K562 (cell line): Measurements from ENCODE around the gene EEF1B2. TPM values are rescaled to one million over a fixed set of nuclear protein-coding genes. Genes with fewer than 3 reads are reported as not detected.
"Not testable (repeated sequence)": the region's sequence is repeated elsewhere in the genome, so short reads cannot be mapped to it uniquely, and the experiment has no call there.

Experiments used
- ATAC-seq: fragments of 200-7000 bp; cut with Tn5 transposase; 3 replicates; pipeline ENCODE4 v1.9.1; 2020; ENCODE audit warnings: moderate library complexity
- BruUV-seq: library from RNA; stranded (reverse); fragments of 400-500 nt; replicated peaks from 2 replicates; lab custom pipeline; 2021; lab: Mats Ljungman, UMichigan
- CTCF ChIA-PET: fragments of 300-600 bp; formaldehyde crosslinking; extraction: SDS; loops from one replicate; lab custom pipeline; 2021; ENCODE audit warnings: low intra/inter-chr PET ratio; lab: Yijun Ruan, JAX
- POLR2A ChIA-PET: fragments of 300-600, 350-650 bp; sonication (Branson Sonifier 250); formaldehyde crosslinking; extraction: SDS; loops from one replicate; lab custom pipeline; 2021; ENCODE audit warnings: antibody characterized with exemption, inconsistent platforms; lab: Yijun Ruan, JAX
- DNase-seq, 4 experiments: peaks; one replicate each; pipeline versions ENCODE4 v3.0.0 to v3.0.0-alpha.2; 2011 to 2018; ENCODE audit warnings: low spot score in 3 of 4, mixed read lengths in 3 of 4; ENCODE audit errors: extremely low read depth in 1 of 4
- FAIRE-seq: peaks from 2 replicates; lab custom pipeline; 2011; peaks lifted over from hg19 to GRCh38; lab: Jason Lieb, UNC
- H2AFZ ChIP-seq: 2 replicates; pipeline ENCODE4 v1.6.0; 2011; ENCODE audit warnings: low read depth, low read length, control low read depth, inconsistent platforms
- H3K27ac ChIP-seq: fragments of 200-600 bp; 3 replicates; pipeline ENCODE4 v1.8.0; 2011; ENCODE audit warnings: low read depth, mild to moderate bottlenecking, control low read depth, inconsistent platforms, low read length, moderate library complexity, mixed read lengths; ENCODE audit errors: extremely low read depth
- H3K27me3 ChIP-seq, 2 experiments: fragments of 300-600 bp in 1 of 2; 2 replicates in 1 of 2; 3 replicates in 1 of 2; pipeline versions ENCODE4 v1.6.0 to v1.8.0; 2011; ENCODE audit warnings: inconsistent platforms in 2 of 2, low read length in 2 of 2, mild to moderate bottlenecking in 1 of 2, mixed read lengths in 1 of 2, moderate library complexity in 1 of 2; ENCODE audit not compliant: control insufficient read depth in 2 of 2, insufficient read depth in 2 of 2
- H3K36me3 ChIP-seq: fragments of 300-600 bp; 3 replicates; pipeline ENCODE4 v1.8.0; 2011; ENCODE audit warnings: mild to moderate bottlenecking, low read length, inconsistent platforms; ENCODE audit not compliant: control insufficient read depth, insufficient read depth
- H3K4me1 ChIP-seq, 2 experiments: fragments of 200-600 bp in 1 of 2; replicated peaks in 1 of 2; 2 replicates in 1 of 2; 3 replicates in 1 of 2; pipeline versions ENCODE4 v1.5.1 to v1.8.0; 2011; ENCODE audit warnings: inconsistent platforms in 2 of 2, low read length in 2 of 2, mild to moderate bottlenecking in 1 of 2, mixed read lengths in 1 of 2, moderate library complexity in 1 of 2; ENCODE audit not compliant: control insufficient read depth in 2 of 2, insufficient read depth in 2 of 2
- H3K4me2 ChIP-seq: 2 replicates; pipeline ENCODE4 v1.6.1; 2011; ENCODE audit warnings: low read length, control low read depth, inconsistent platforms, mixed read lengths; ENCODE audit not compliant: insufficient read depth
- H3K4me3 ChIP-seq: fragments of 200-600 bp; sonication (generic), shearing (Covaris generic); 2 replicates; pipeline ENCODE4 v1.5.1; 2016; ENCODE audit warnings: control low read depth, inconsistent platforms
- H3K79me2 ChIP-seq: fragments of 200-600 bp; 3 replicates; pipeline ENCODE4 v1.8.0; 2011; ENCODE audit warnings: low read length, inconsistent platforms; ENCODE audit not compliant: control insufficient read depth, insufficient read depth
- H3K9ac ChIP-seq, 2 experiments: 2 replicates each; pipeline versions ENCODE4 v1.6.0 to v1.6.1; 2011; ENCODE audit warnings: low read depth in 2 of 2, low read length in 2 of 2, control low read depth in 1 of 2, inconsistent platforms in 1 of 2, mild to moderate bottlenecking in 1 of 2, mixed read lengths in 1 of 2; ENCODE audit not compliant: insufficient read depth in 1 of 2
- H3K9me1 ChIP-seq: one replicate; pipeline ENCODE4 v1.6.0; 2011; ENCODE audit warnings: inconsistent platforms, mild to moderate bottlenecking, low read length, moderate library complexity; ENCODE audit not compliant: control insufficient read depth, insufficient read depth
- H3K9me3 ChIP-seq: replicated peaks from 2 replicates; pipeline ENCODE4 v1.5.1; 2011; ENCODE audit warnings: low read depth, low read length, inconsistent platforms; ENCODE audit not compliant: control insufficient read depth, insufficient read depth
- H4K20me1 ChIP-seq: replicated peaks from 2 replicates; pipeline ENCODE4 v1.6.1; 2011; ENCODE audit warnings: low read length, inconsistent platforms, mixed read lengths; ENCODE audit not compliant: control insufficient read depth, insufficient read depth
- BRF2 ChIP-seq: IDR thresholded peaks from 3 replicates; pipeline ENCODE4 v1.6.1; 2011; ENCODE audit warnings: borderline replicate concordance, mild to moderate bottlenecking; ENCODE audit not compliant: insufficient read length, insufficient read depth
- E2F4 ChIP-seq: sonication (generic); formaldehyde crosslinking; IDR thresholded peaks from 2 replicates; pipeline ENCODE4 v1.8.0; 2022; ENCODE audit warnings: mild to moderate bottlenecking, low read depth, missing genetic modification reagents
- JUND ChIP-seq, 2 experiments: IDR thresholded peaks; 2 replicates in 1 of 2; 3 replicates in 1 of 2; pipeline ENCODE4 v1.6.1; 2011; ENCODE audit warnings: borderline replicate concordance in 2 of 2, low read depth in 2 of 2, low read length in 2 of 2, improper control_type of control experiment in 1 of 2, missing biosample characterization in 1 of 2, missing genetic modification characterization in 1 of 2, missing genetic modification reagents in 1 of 2
- L3MBTL2 ChIP-seq: fragments of 450-650 bp; IDR thresholded peaks from 2 replicates; pipeline ENCODE4 v1.6.1; 2016; ENCODE audit warnings: mild to moderate bottlenecking, moderate library complexity
- NR3C1 ChIP-seq: sonication (generic); formaldehyde crosslinking; IDR thresholded peaks from 2 replicates; pipeline ENCODE4 v1.8.1; 2022; ENCODE audit warnings: missing genetic modification reagents
- POLR3A ChIP-seq: IDR thresholded peaks from 2 replicates; pipeline ENCODE4 v1.6.1; 2011; ENCODE audit warnings: borderline replicate concordance, mild to moderate bottlenecking, moderate library complexity; ENCODE audit not compliant: insufficient read length, insufficient read depth; ENCODE audit errors: extremely low read depth
- PTTG1 ChIP-seq: fragments of 450-650 bp; IDR thresholded peaks from 2 replicates; pipeline ENCODE4 v1.6.1; 2016; ENCODE audit warnings: low read depth, mild to moderate bottlenecking, missing genetic modification characterization, missing compliant biosample characterization
- RAD51 ChIP-seq: fragments of 450-650 bp; IDR thresholded peaks from 2 replicates; pipeline ENCODE4 v1.7.1; 2016; ENCODE audit warnings: low read depth, mild to moderate bottlenecking, borderline replicate concordance
- SLC30A9 ChIP-seq: fragments of 250-450 bp; sonication (Bioruptor Pico); IDR thresholded peaks from 2 replicates; pipeline ENCODE4 v1.8.0; 2022; ENCODE audit warnings: mild to moderate bottlenecking, moderate library complexity
- ZNF75A ChIP-seq: fragments of 450-650 bp; formaldehyde crosslinking; IDR thresholded peaks from 2 replicates; pipeline ENCODE4 v1.4.0; 2020; ENCODE audit warnings: mild to moderate bottlenecking
- WGBS: fragments of 100-300 bp; shearing (Covaris generic); methylation state at CpG from one replicate; pipeline ENCODE4 v1.1.6; 2016; ENCODE audit warnings: low coverage, mixed read lengths; ENCODE audit not compliant: insufficient coverage; ENCODE audit errors: missing lambda C conversion rate; 5-methylcytosine and 5-hydroxymethylcytosine counted together
- in situ Hi-C: fragments of 300-500 bp; cut with MboI; formaldehyde crosslinking; loops from 4 replicates; pipeline ENCODE4 v1.15.0; 2018; ENCODE audit warnings: inconsistent platforms, mixed read lengths
- intact Hi-C: fragments of 100-400 bp; cut with micrococcal nuclease; formaldehyde crosslinking; loops from 2 replicates; pipeline ENCODE4 v1.14.2; 2022
- polyA plus RNA-seq, 8 experiments: library from polyadenylated mRNA; depleted of rRNA in 4 of 8; stranded (reverse) in 5 of 8; unstranded in 3 of 8; fragments of >200 nt; fragmentation: Nextera tagmentation in 2 of 8; fragmentation: Illumina TruSeq in 1 of 8; extraction: Ambion mirVana in 2 of 8; extraction: Trizol in 1 of 8; gene quantifications; 2 replicates each; pipeline versions ENCODE4 v1.2.1 to v1.2.3, GENCODE V29; 2011 to 2014; ENCODE audit warnings: inconsistent platforms in 1 of 8, missing spikeins in 1 of 8
- total RNA-seq, 7 experiments: library from RNA; depleted of rRNA in 6 of 7; stranded (reverse); fragments of >200 nt in 6 of 7; fragmentation: Illumina TruSeq in 2 of 7; extraction: Trizol in 2 of 7; gene quantifications; 2 replicates each; pipeline versions ENCODE4 v1.2.1 to v1.2.3, GENCODE V29; 2011 to 2021; ENCODE audit warnings: low replicate concordance in 1 of 7

Gene EEF1B2
- total and polyA plus RNA-seq, 9 of the 15 experiments (the other 6 are each of a cell fraction or from before 2014, with no cell fraction given) = 522 to 1,148 (median 893) TPM

- Histone ChIP-seq H3K27ac (no peak overlapping the region), H3K9ac (no peak overlapping the region), H3K4me2 (no peak overlapping the region), H3K9me3 (no peaks in the 10 kb centered on the region), H3K27me3 (peaks cover 0 to 16% of the 10 kb centered on the region in 2 experiments; a peak in 3 of 5 replicates), H3K4me1 (no peaks in the 10 kb centered on the region; a peak in 1 of 5 replicates), H2AFZ (no peak overlapping the region), H3K36me3 (no peaks in the 10 kb centered on the region), H3K4me3 (no peak overlapping the region), H3K9me1 (no peaks in the 10 kb centered on the region), H4K20me1 (no peaks in the 10 kb centered on the region), H3K79me2 (no peaks in the 10 kb centered on the region)
- WGBS = 0% methylated on average over 1 of the region's 3 CpGs
- intact Hi-C loops = no loop called here
- CTCF ChIA-PET = no interaction called here
- POLR2A ChIA-PET = interaction anchor here (0.6 kb wide), 1 partner anchor 198 kb away, joined by 3 read pairs; no protein-coding TSS in a partner anchor
- in situ Hi-C loops = no loop called here
- FAIRE-seq = no peak
- no peak for ATAC-seq
- no TSS peak for BruUV-seq
- TF ChIP-seq ZNF75A (CRISPR knock-in tag) (no peak), E2F4 (CRISPR knock-in tag) (no peak), PTTG1 (no peak), JUND (IDR thresholded peaks at IDR 0.05; ENCODE audit: borderline replicate concordance, low read depth, low read length) (no peak), JUND (tag; IDR thresholded peaks at IDR 0.05; ENCODE audit: borderline replicate concordance, low read depth, low read length) (no peak), BRF2 (no peak), POLR3A (no peak), L3MBTL2 (no peak), NR3C1 (CRISPR knock-in tag) (no peak), SLC30A9 (CRISPR knock-in tag) (no peak), RAD51 (no peak)
- DNase-seq = no peak
These were observed 45.0 kb downstream of the EEF1B2 start for GRCh38 chr2:206204710-206205109.

GRCh38 chr2:206207316-206207715, 47.6 kb downstream of the EEF1B2 start:
- H3K4me3 ChIP-seq, H3K36me3 ChIP-seq, BruUV-seq, H3K4me2 ChIP-seq, in situ Hi-C loops, H4K20me1 ChIP-seq, CTCF ChIA-PET, H2AFZ ChIP-seq, intact Hi-C loops, POLR2A ChIA-PET, H3K79me2 ChIP-seq, FAIRE-seq, H3K9me3 ChIP-seq, DNase-seq, H3K4me1 ChIP-seq, H3K27ac ChIP-seq, H3K9me1 ChIP-seq, ATAC-seq, H3K9ac ChIP-seq: not testable (repeated sequence)
- H3K27me3 ChIP-seq = peaks cover 0 to 16% of the 10 kb centered on the region in 2 experiments; a peak in 3 of 5 replicates
- WGBS = 22% methylated on average over 2 of the region's 2 CpGs
